OCI-LY1 (cell line): Measurements from ENCODE around the gene COQ6.

Source experiments
- H2AFZ ChIP-seq: fragments of 200-600 bp; sonication (generic), shearing (Covaris generic); 2 replicates; pipeline ENCODE4 v1.6.0; 2014; ENCODE audit warnings: antibody characterized with exemption, mild to moderate bottlenecking, low read length
- H3F3A ChIP-seq: fragments of 200-600 bp; sonication (generic), shearing (Covaris generic); 2 replicates; pipeline ENCODE4 v1.6.0; 2014; ENCODE audit warnings: mild to moderate bottlenecking, antibody characterized with exemption, low read length, moderate library complexity; ENCODE audit not compliant: insufficient read depth
- H3K27ac ChIP-seq: fragments of 200-600 bp; sonication (generic); 2 replicates; pipeline ENCODE4 v1.5.1; 2014; ENCODE audit warnings: low read length, mixed run types, mild to moderate bottlenecking, low read depth; ENCODE audit not compliant: poor library complexity, severe bottlenecking
- H3K27me3 ChIP-seq: fragments of 200-600 bp; sonication (generic); 2 replicates; pipeline ENCODE4 v1.6.0; 2014; ENCODE audit warnings: antibody characterized with exemption, mild to moderate bottlenecking, low read length, moderate library complexity; ENCODE audit not compliant: insufficient read depth
- H3K36me3 ChIP-seq: fragments of 200-600 bp; sonication (generic); 2 replicates; pipeline ENCODE4 v1.6.1; 2014; ENCODE audit warnings: mild to moderate bottlenecking, antibody characterized with exemption, low read length, moderate library complexity, mixed read lengths; ENCODE audit not compliant: insufficient read depth
- H3K4me1 ChIP-seq: fragments of 200-600 bp; sonication (generic); 2 replicates; pipeline ENCODE4 v1.5.1; 2014; ENCODE audit warnings: mild to moderate bottlenecking, low read length, moderate library complexity; ENCODE audit not compliant: insufficient read depth, severe bottlenecking
- H3K4me2 ChIP-seq: fragments of 200-600 bp; sonication (generic), shearing (Covaris generic); 2 replicates; pipeline ENCODE4 v1.6.1; 2014; ENCODE audit warnings: low read length
- H3K4me3 ChIP-seq: fragments of 200-600 bp; sonication (generic); 2 replicates; pipeline ENCODE4 v1.5.1; 2014; ENCODE audit warnings: low read length, low read depth, mild to moderate bottlenecking, mixed read lengths; ENCODE audit not compliant: poor library complexity, severe bottlenecking
- H3K79me2 ChIP-seq: fragments of 200-600 bp; shearing (Covaris generic); 2 replicates; pipeline ENCODE4 v1.6.1; 2016; ENCODE audit warnings: mixed run types, low read length, mixed read lengths; ENCODE audit not compliant: insufficient read depth
- H3K9ac ChIP-seq: fragments of 200-600 bp; sonication (generic), shearing (Covaris generic); 2 replicates; pipeline ENCODE4 v1.6.1; 2014; ENCODE audit warnings: mild to moderate bottlenecking, low read length, mixed read lengths
- H3K9me2 ChIP-seq: fragments of 200-600 bp; sonication (generic), shearing (Covaris generic); 2 replicates; pipeline ENCODE4 v1.6.1; 2014; ENCODE audit warnings: low read depth, mild to moderate bottlenecking, low read length, mixed read lengths
- H3K9me3 ChIP-seq: fragments of 200-600 bp; shearing (Covaris generic); 2 replicates; pipeline ENCODE4 v1.6.1; 2014; ENCODE audit warnings: low read length, mixed read lengths
- H4K20me1 ChIP-seq: fragments of 200-600 bp; sonication (generic), shearing (Covaris generic); 2 replicates; pipeline ENCODE4 v1.6.0; 2016; ENCODE audit warnings: mild to moderate bottlenecking, low read length; ENCODE audit not compliant: insufficient read depth
- CTCF ChIP-seq: fragments of 200-600 bp; sonication (generic), shearing (Covaris generic); IDR thresholded peaks from 2 replicates; pipeline ENCODE4 v1.5.1; 2017; ENCODE audit warnings: mild to moderate bottlenecking, antibody characterized with exemption, low read length, moderate library complexity, mixed read lengths
- EZH2 ChIP-seq: fragments of 200-600 bp; sonication (generic), shearing (Covaris generic); IDR thresholded peaks from 2 replicates; pipeline ENCODE4 v1.8.0; 2017; ENCODE audit warnings: borderline replicate concordance, mixed run types, mild to moderate bottlenecking, antibody characterized with exemption, low read length, moderate library complexity, mixed read lengths

The COQ6 gene

DNA sequence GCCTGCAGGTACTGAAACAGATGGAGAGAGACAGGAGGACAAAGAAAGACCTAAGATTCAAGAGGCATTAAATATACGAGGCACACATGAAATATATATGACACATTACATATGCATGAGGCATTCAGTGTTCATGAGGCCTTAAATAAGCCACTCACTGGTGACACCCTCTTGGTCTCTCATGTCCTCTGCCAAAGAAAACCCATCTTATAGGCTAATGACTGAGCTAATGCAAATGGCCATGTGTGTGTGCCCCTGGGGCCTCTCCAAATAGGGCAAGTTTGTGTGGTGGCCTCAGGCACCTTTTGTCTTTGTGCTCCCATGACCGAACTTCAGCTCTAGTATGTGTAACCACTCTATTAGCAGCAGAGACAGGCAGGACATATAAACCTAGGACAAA, 18.8 kb downstream of the COQ6 start:
- Histone ChIP-seq H3K27me3 (no peaks in the 10 kb centered on the region), H3K27ac (no peak overlapping the region), H4K20me1 (no peaks in the 10 kb centered on the region), H3K4me2 (no peak overlapping the region), H3F3A (no peaks in the 10 kb centered on the region), H3K4me3 (no peak overlapping the region), H3K9me2 (no peaks in the 10 kb centered on the region), H3K9ac (no peak overlapping the region), H3K9me3 (no peaks in the 10 kb centered on the region), H3K79me2 (no peaks in the 10 kb centered on the region), H2AFZ (no peak overlapping the region), H3K4me1 (no peaks in the 10 kb centered on the region), H3K36me3 (peaks cover 44% of the 10 kb centered on the region)
- TF ChIP-seq CTCF (no peak), EZH2 (no peak)

- no peaks in the 10 kb centered on the region for H3K27me3 ChIP-seq
- no peak overlapping the region for H2AFZ ChIP-seq
- H3F3A ChIP-seq: no peaks in the 10 kb centered on the region
- no peaks in the 10 kb centered on the region for H4K20me1 ChIP-seq
- no peak overlapping the region for H3K4me2 ChIP-seq
- no peaks in the 10 kb centered on the region for H3K4me1 ChIP-seq
- H3K4me3 ChIP-seq: no peak overlapping the region
- no peaks in the 10 kb centered on the region for H3K9me3 ChIP-seq
- H3K27ac ChIP-seq: no peak overlapping the region
- no peaks in the 10 kb centered on the region for H3K79me2 ChIP-seq
- H3K9me2 ChIP-seq: no peaks in the 10 kb centered on the region
- H3K9ac ChIP-seq: no peak overlapping the region
- peaks cover 27% of the 10 kb centered on the region for H3K36me3 ChIP-seq
- TF ChIP-seq EZH2: no peak
- TF ChIP-seq CTCF: no peak
Observed at GRCh38 chr14:73973497-73973896, 23.4 kb downstream of the COQ6 start.

GRCh38 chr14:73976125-73976524, 26.0 kb downstream of the COQ6 start:
- Histone ChIP-seq H3F3A (no peaks in the 10 kb centered on the region), H3K4me1 (no peaks in the 10 kb centered on the region), H3K79me2 (no peaks in the 10 kb centered on the region), H3K4me2 (no peak overlapping the region), H3K36me3 (peaks cover 13% of the 10 kb centered on the region; the same call in 1 of the 2 replicates), H3K9me3 (no peaks in the 10 kb centered on the region), H4K20me1 (no peaks in the 10 kb centered on the region), H3K27ac (no peak overlapping the region), H3K27me3 (no peaks in the 10 kb centered on the region), H2AFZ (no peak overlapping the region), H3K4me3 (no peak overlapping the region), H3K9ac (no peak overlapping the region), H3K9me2 (no peaks in the 10 kb centered on the region)
- TF ChIP-seq EZH2 (no peak), CTCF (no peak)
